ENCODE measurements around the gene CDKN2AIP. TPM values are rescaled to one million over a fixed set of nuclear protein-coding genes. Genes with fewer than 3 reads are reported as not detected.

The CDKN2AIP gene
- total RNA-seq, 2 donors from 2014 or later, result 14.1 to 15.3 TPM

GRCh38 chr4:183485411-183486160, 41.1 kb downstream of the CDKN2AIP start:
- H3K4me1 Mint-ChIP-seq, result no peaks in the 10 kb centered on the region
- H3K27ac ChIP-seq (ENCODE audit: low read depth, low read length), result no peak overlapping the region
- WGBS, 2 experiments (ENCODE audit: insufficient coverage in 1 of 2, insufficient read length in 1 of 2), result 82% methylated on average over 7 to 11 of the region's 11 CpGs

GRCh38 chr4:183492791-183493222, 48.4 kb downstream of the CDKN2AIP start:
- Mint-ChIP-seq H3K4me1 (no peaks in the 10 kb centered on the region), H3K27me3 (ENCODE audit: insufficient read depth) (no peaks in the 10 kb centered on the region), H3K4me3 (no peak overlapping the region), H3K36me3 (ENCODE audit: low read depth) (peaks cover 34% of the 10 kb centered on the region), H3K27ac (no peak overlapping the region), H3K9me3 (peaks cover 2% of the 10 kb centered on the region)
- no peak overlapping the region for H3K4me3 ChIP-seq (ENCODE audit: low read length)
- H3K4me1 ChIP-seq (ENCODE audit: control insufficient read depth, insufficient read depth, low read length), result no peaks in the 10 kb centered on the region
- no peak overlapping the region for H3K9ac ChIP-seq (ENCODE audit: extremely low read depth, low read length, poor library complexity, severe bottlenecking)
- no peak for TF ChIP-seq CTCF (conservative IDR thresholded peaks at IDR 0.05)
- H3K36me3 ChIP-seq (ENCODE audit: control insufficient read depth, insufficient read depth, low read length), result peaks cover 25% of the 10 kb centered on the region
- no peak for DNase-seq
- no peaks in the 10 kb centered on the region for H3K27me3 ChIP-seq (ENCODE audit: control insufficient read depth, insufficient read depth, low read length, poor library complexity, severe bottlenecking)
- H3K27ac ChIP-seq (ENCODE audit: low read depth, low read length), result no peak overlapping the region
- peaks cover 5% of the 10 kb centered on the region for H3K9me3 ChIP-seq (ENCODE audit: control insufficient read depth, low read length)
- 90 to 92% methylated on average over 3 of the region's 3 CpGs for WGBS, 2 experiments (ENCODE audit: insufficient coverage in 1 of 2, insufficient read length in 1 of 2)

More at GRCh38 chr4:183485411-183486160, 41.1 kb downstream of the CDKN2AIP start:
- Mint-ChIP-seq H3K36me3 (ENCODE audit: low read depth) (peaks cover 21% of the 10 kb centered on the region), H3K27me3 (ENCODE audit: insufficient read depth) (no peaks in the 10 kb centered on the region), H3K27ac (no peak overlapping the region), H3K9me3 (peaks cover 10% of the 10 kb centered on the region), H3K4me3 (no peak overlapping the region)
- Histone ChIP-seq H3K9ac (ENCODE audit: extremely low read depth, low read length, poor library complexity, severe bottlenecking) (no peak overlapping the region), H3K4me1 (ENCODE audit: control insufficient read depth, insufficient read depth, low read length) (no peaks in the 10 kb centered on the region), H3K9me3 (ENCODE audit: control insufficient read depth, low read length) (no peaks in the 10 kb centered on the region), H3K36me3 (ENCODE audit: control insufficient read depth, insufficient read depth, low read length) (no peaks in the 10 kb centered on the region), H3K4me3 (ENCODE audit: low read length) (no peak overlapping the region), H3K27me3 (ENCODE audit: control insufficient read depth, insufficient read depth, low read length, poor library complexity, severe bottlenecking) (no peaks in the 10 kb centered on the region)
- DNase-seq, result no peak
- no peak for TF ChIP-seq CTCF (conservative IDR thresholded peaks at IDR 0.05)

- H3K4me3 Mint-ChIP-seq, result no peak overlapping the region
- no peaks in the 10 kb centered on the region for H3K27me3 Mint-ChIP-seq (ENCODE audit: insufficient read depth)
- WGBS, 2 experiments (ENCODE audit: insufficient coverage in 1 of 2, insufficient read length in 1 of 2), result 89 to 100% methylated on average over 1 to 3 of the region's 3 CpGs
Measured at GRCh38 chr4:183493246-183493645, 48.8 kb downstream of the CDKN2AIP start.

More at GRCh38 chr4:183493246-183493645, 48.8 kb downstream of the CDKN2AIP start:
- Mint-ChIP-seq H3K4me1 (no peaks in the 10 kb centered on the region), H3K27ac (no peak overlapping the region), H3K36me3 (ENCODE audit: low read depth) (peaks cover 34% of the 10 kb centered on the region), H3K9me3 (peaks cover 2% of the 10 kb centered on the region)
- Histone ChIP-seq H3K4me1 (ENCODE audit: control insufficient read depth, insufficient read depth, low read length) (no peaks in the 10 kb centered on the region), H3K9ac (ENCODE audit: extremely low read depth, low read length, poor library complexity, severe bottlenecking) (no peak overlapping the region), H3K9me3 (ENCODE audit: control insufficient read depth, low read length) (peaks cover 5% of the 10 kb centered on the region), H3K4me3 (ENCODE audit: low read length) (no peak overlapping the region), H3K27me3 (ENCODE audit: control insufficient read depth, insufficient read depth, low read length, poor library complexity, severe bottlenecking) (no peaks in the 10 kb centered on the region), H3K27ac (ENCODE audit: low read depth, low read length) (no peak overlapping the region), H3K36me3 (ENCODE audit: control insufficient read depth, insufficient read depth, low read length) (peaks cover 25% of the 10 kb centered on the region)
- no peak for DNase-seq
- no peak for TF ChIP-seq CTCF (conservative IDR thresholded peaks at IDR 0.05)
